Transverse colon (tissue), 3 donors: ENCODE results near the gene MIER2.

Experiments
- POLR2A ChIP-seq: fragments of 450-650 bp; IDR thresholded peaks from one replicate; pipeline ENCODE4 v1.6.1; 2016; ENCODE audit warnings: antibody characterized with exemption, mild to moderate bottlenecking, moderate library complexity
- POLR2AphosphoS5 ChIP-seq, 3 donors: sonication (generic); formaldehyde crosslinking; IDR thresholded peaks; one replicate each; pipeline ENCODE4 v1.6.1; 2016; ENCODE audit warnings: antibody characterized with exemption in 3 of 3

GRCh38 chr19:307111-307531, 37.5 kb downstream of the MIER2 start:
- TF ChIP-seq POLR2A (no peak), POLR2AphosphoS5 (IDR thresholded peaks at IDR 0.05) (no peak)
